Body of pancreas (tissue), 4 donors: ENCODE measurements around the gene KRTAP4-3. TPM values are rescaled to one million over a fixed set of nuclear protein-coding genes. Genes with fewer than 3 reads are reported as not detected.

Experiments
- ATAC-seq: fragments of 150-250 bp; one replicate; pipeline ENCODE4 v1.9.1; 2016
- DNase-seq, 4 donors: peaks; one replicate each; pipeline ENCODE4 v3.0.0-alpha.2; 2019
- H3K27ac ChIP-seq, 4 donors: fragments of 200-600 bp; sonication (generic); 1 replicate in 3 of 4; 2 replicates in 1 of 4; pipeline versions ENCODE4 v1.5.1 to v1.6.1; 2016 to 2019; ENCODE audit warnings: mild to moderate bottlenecking in 1 of 4, mixed read lengths in 1 of 4, moderate library complexity in 1 of 4
- H3K27me3 ChIP-seq, 2 donors: fragments of 200-600 bp; sonication (generic); one replicate each; pipeline ENCODE4 v1.6.0; 2016; ENCODE audit warnings: mild to moderate bottlenecking in 1 of 2
- H3K36me3 ChIP-seq, 2 donors: fragments of 200-600 bp; sonication (generic); replicated peaks in 1 of 2; 2 replicates each; pipeline ENCODE4 v1.5.1; 2016; ENCODE audit warnings: low read depth in 2 of 2; ENCODE audit not compliant: insufficient read depth in 1 of 2
- H3K4me1 ChIP-seq: fragments of 200-600 bp; sonication (generic); one replicate; pipeline ENCODE4 v1.6.0; 2016
- H3K4me3 ChIP-seq, 2 donors: fragments of 200-600 bp; sonication (generic); 1 replicate in 1 of 2; 2 replicates in 1 of 2; pipeline ENCODE4 v1.5.1; 2016 to 2019
- H3K9me3 ChIP-seq, 3 donors: fragments of 200-600 bp; sonication (generic); 1 replicate in 2 of 3; 2 replicates in 1 of 3; pipeline ENCODE4 v1.5.1; 2016
- CTCF ChIP-seq, 7 experiments: fragments of 450-650 bp in 4 of 7; fragments of 200-600 bp in 3 of 7; sonication (generic) in 3 of 7; IDR thresholded peaks; one replicate each; pipeline ENCODE4 v1.5.1; 2016 to 2019; ENCODE audit warnings: antibody characterized with exemption in 7 of 7
- POLR2A ChIP-seq, 3 donors: fragments of 450-650 bp; IDR thresholded peaks; one replicate each; pipeline ENCODE4 v1.6.1; 2016; ENCODE audit warnings: antibody characterized with exemption in 3 of 3, mild to moderate bottlenecking in 2 of 3
- WGBS, 2 donors: methylation state at CpG; one replicate each; pipeline ENCODE4 v1.1.5; 2017; 5-methylcytosine and 5-hydroxymethylcytosine counted together
- intact Hi-C: fragments of 100-400 bp; cut with DNase I; formaldehyde crosslinking; loops from one replicate; pipeline ENCODE4 v1.15.1; 2023
- total RNA-seq, 2 donors: library from RNA; depleted of rRNA; stranded (reverse); fragments of >200 nt; gene quantifications; one replicate each; pipeline ENCODE4 v1.1.0, GENCODE V29; 2016

The KRTAP4-3 gene
- not detected for total RNA-seq

GRCh38 chr17:41168121-41168520 lies at the start of gene KRTAP4-3:
TSS of gene KRTAP4-3 (minus strand) at chr17:41168221. CDS start at chr17:41168172, 49 bp downstream.
- Histone ChIP-seq H3K27ac (no peak within 1 kb of the TSS), H3K4me1 (no peaks in the 10 kb centered on the region), H3K9me3 (no peaks in the 10 kb centered on the region), H3K36me3 (no peaks in the 10 kb centered on the region), H3K4me3 (no peak within 1 kb of the TSS), H3K27me3 (no peaks in the 10 kb centered on the region)
- intact Hi-C loops: no loop called here
- DNase-seq (no peak), ATAC-seq (no peak)
- 58 to 70% methylated on average over 1 of the region's 1 CpG for WGBS, 2 donors
- TF ChIP-seq CTCF (IDR thresholded peaks at IDR 0.05) (no peak), POLR2A (IDR thresholded peaks at IDR 0.05) (no peak)

GRCh38 chr17:41215681-41216080 lies 47.7 kb upstream of the KRTAP4-3 start:
- H3K36me3 ChIP-seq: no peaks in the 10 kb centered on the region
- H3K27me3 ChIP-seq: no peaks in the 10 kb centered on the region
- H3K4me1 ChIP-seq: no peaks in the 10 kb centered on the region
- H3K9me3 ChIP-seq: no peaks in the 10 kb centered on the region
- H3K4me3 ChIP-seq: no peak overlapping the region
- no peak for ATAC-seq
- DNase-seq: no peak
- TF ChIP-seq POLR2A (IDR thresholded peaks at IDR 0.05): no peak
- TF ChIP-seq CTCF (IDR thresholded peaks at IDR 0.05): no peak
- intact Hi-C loops: no loop called here
- WGBS, 2 donors: 36 to 63% methylated on average over 1 of the region's 1 CpG
- no peak overlapping the region for H3K27ac ChIP-seq

GRCh38 chr17:41212524-41213169 lies 44.6 kb upstream of the KRTAP4-3 start:
- ATAC-seq (no peak), DNase-seq (no peak)
- TF ChIP-seq CTCF (IDR thresholded peaks at IDR 0.05) (no peak), POLR2A (IDR thresholded peaks at IDR 0.05) (no peak)
- H3K4me3 ChIP-seq: no peak overlapping the region
- intact Hi-C loops: no loop called here
- no peaks in the 10 kb centered on the region for H3K36me3 ChIP-seq
- H3K4me1 ChIP-seq: no peaks in the 10 kb centered on the region
- H3K27ac ChIP-seq: no peak overlapping the region
- WGBS, 2 donors: 49 to 57% methylated on average over 6 to 7 of the region's 7 CpGs
- no peaks in the 10 kb centered on the region for H3K27me3 ChIP-seq
- H3K9me3 ChIP-seq: no peaks in the 10 kb centered on the region

- no peaks in the 10 kb centered on the region for H3K4me1 ChIP-seq
- intact Hi-C loops: no loop called here
- no peaks in the 10 kb centered on the region for H3K27me3 ChIP-seq
- H3K4me3 ChIP-seq: no peak overlapping the region
- DNase-seq (no peak), ATAC-seq (no peak)
- no peak for TF ChIP-seq CTCF (IDR thresholded peaks at IDR 0.05)
- no peak for TF ChIP-seq POLR2A (IDR thresholded peaks at IDR 0.05)
- no peaks in the 10 kb centered on the region for H3K9me3 ChIP-seq
- WGBS, 2 donors: 21 to 43% methylated on average over 1 of the region's 1 CpG
- H3K27ac ChIP-seq: no peak overlapping the region
- no peaks in the 10 kb centered on the region for H3K36me3 ChIP-seq
These were observed 43.9 kb upstream of the KRTAP4-3 start for GRCh38 chr17:41211845-41212466.
